MM.1S (cell line): ENCODE results near the gene XPNPEP1.

ENCODE experiments used
- DNase-seq: peaks from one replicate; pipeline ENCODE4 v3.0.0-alpha.2; 2015
- H2AFZ ChIP-seq: fragments of 300-600 bp; sonication (generic); 2 replicates; pipeline ENCODE4 v1.6.0; 2016; ENCODE audit warnings: antibody characterized with exemption, low read length
- H3F3A ChIP-seq: fragments of 300-600 bp; sonication (generic); 2 replicates; pipeline ENCODE4 v1.6.1; 2016; ENCODE audit warnings: mild to moderate bottlenecking, antibody characterized with exemption, low read length, moderate library complexity, mixed read lengths; ENCODE audit not compliant: insufficient read depth
- H3K27ac ChIP-seq: fragments of 300-600 bp; sonication (generic); 2 replicates; pipeline ENCODE4 v1.5.1; 2016; ENCODE audit warnings: mild to moderate bottlenecking, low read length
- H3K27me3 ChIP-seq: fragments of 300-600 bp; sonication (generic); replicated peaks from 2 replicates; pipeline ENCODE4 v1.6.0; 2016; ENCODE audit warnings: low read length; ENCODE audit not compliant: insufficient read depth
- H3K36me3 ChIP-seq: fragments of 300-600 bp; sonication (generic); replicated peaks from 2 replicates; pipeline ENCODE4 v1.6.1; 2016; ENCODE audit warnings: mild to moderate bottlenecking, low read length, mixed read lengths; ENCODE audit not compliant: insufficient read depth
- H3K4me1 ChIP-seq: fragments of 300-600 bp; sonication (generic); 2 replicates; pipeline ENCODE4 v1.6.1; 2016; ENCODE audit warnings: low read length, mixed read lengths
- H3K4me2 ChIP-seq: fragments of 300-600 bp; sonication (generic); 2 replicates; pipeline ENCODE4 v1.6.0; 2016; ENCODE audit warnings: low read depth, low read length
- H3K4me3 ChIP-seq: fragments of 300-600 bp; sonication (generic); 2 replicates; pipeline ENCODE4 v1.5.1; 2016; ENCODE audit warnings: low read length, mixed read lengths
- H3K79me2 ChIP-seq: fragments of 300-600 bp; sonication (generic); 2 replicates; pipeline ENCODE4 v1.6.1; 2016; ENCODE audit warnings: mixed run types, low read length, mixed read lengths
- H3K9ac ChIP-seq: fragments of 300-600 bp; sonication (generic); 2 replicates; pipeline ENCODE4 v1.6.1; 2016; ENCODE audit warnings: low read length, mixed read lengths
- H3K9me2 ChIP-seq: fragments of 300-600 bp; sonication (generic); replicated peaks from 2 replicates; pipeline ENCODE4 v1.6.1; 2016; ENCODE audit warnings: mild to moderate bottlenecking, low read length, mixed read lengths; ENCODE audit not compliant: insufficient read depth
- H3K9me3 ChIP-seq: fragments of 300-600 bp; sonication (generic); replicated peaks from 2 replicates; pipeline ENCODE4 v1.6.1; 2016; ENCODE audit warnings: mild to moderate bottlenecking, low read length, mixed read lengths; ENCODE audit not compliant: insufficient read depth
- H4K20me1 ChIP-seq: fragments of 300-600 bp; sonication (generic); 2 replicates; pipeline ENCODE4 v1.6.1; 2016; ENCODE audit warnings: mild to moderate bottlenecking, low read length, moderate library complexity, mixed read lengths; ENCODE audit not compliant: insufficient read depth
- CTCF ChIP-seq: fragments of 300-600 bp; sonication (generic); IDR thresholded peaks from 2 replicates; pipeline ENCODE4 v1.5.1; 2016; ENCODE audit warnings: antibody characterized with exemption, low read length, mixed read lengths
- EZH2 ChIP-seq: fragments of 300-600 bp; sonication (generic); optimal IDR thresholded peaks from 2 replicates; pipeline ENCODE3; 2017; ENCODE audit warnings: low read depth, mild to moderate bottlenecking, antibody characterized with exemption, low read length, mixed read lengths
- EZH2phosphoT487 ChIP-seq: fragments of 300-600 bp; sonication (generic); IDR thresholded peaks from 2 replicates; pipeline ENCODE4 v1.6.1; 2018; ENCODE audit warnings: antibody characterized with exemption, low read length

Gene XPNPEP1

GRCh38 chr10:109819807-109820206 lies 103.5 kb downstream of the XPNPEP1 start:
- H3F3A ChIP-seq = no peaks in the 10 kb centered on the region
- no peaks in the 10 kb centered on the region for H3K9me3 ChIP-seq

More at GRCh38 chr10:109819807-109820206, 103.5 kb downstream of the XPNPEP1 start:
- Histone ChIP-seq H3K27ac (no peak overlapping the region), H2AFZ (no peak overlapping the region), H3K4me2 (no peak overlapping the region), H3K27me3 (no peaks in the 10 kb centered on the region), H3K36me3 (no peaks in the 10 kb centered on the region), H4K20me1 (no peaks in the 10 kb centered on the region), H3K4me3 (no peak overlapping the region), H3K9me2 (no peaks in the 10 kb centered on the region), H3K79me2 (no peaks in the 10 kb centered on the region), H3K4me1 (no peaks in the 10 kb centered on the region), H3K9ac (no peak overlapping the region)
- no peak for DNase-seq
- TF ChIP-seq CTCF (no peak), EZH2 (no peak), EZH2phosphoT487 (no peak)
